PC-9 (cell line): ENCODE measurements around the gene VAT1L.

Source experiments
- CTCF ChIP-seq: fragments of 200-600 bp; sonication (generic); conservative IDR thresholded peaks from 2 replicates; pipeline ENCODE4 v1.6.1; 2017; ENCODE audit warnings: mixed run types, antibody characterized with exemption, mild to moderate bottlenecking, moderate library complexity
- EZH2 ChIP-seq: fragments of 200-600 bp; sonication (generic); IDR thresholded peaks from 2 replicates; pipeline ENCODE4 v1.8.0; 2017; ENCODE audit warnings: antibody characterized with exemption, low read depth

- TF ChIP-seq CTCF (no peak), EZH2 (no peak)
Observed at GRCh38 chr16:77868052-77868451, 79.7 kb downstream of the VAT1L start.
